H1 (cell line): ENCODE data around the gene OR2J2.

Experiments
- BRCA1 ChIP-seq: IDR thresholded peaks from 2 replicates; pipeline ENCODE4 v1.6.1; 2012; ENCODE audit warnings: low read depth, low read length, improper control_type of control experiment
- HDAC6 ChIP-seq: IDR thresholded peaks from one replicate; pipeline ENCODE4 v1.7.1; 2012; ENCODE audit warnings: low read depth, mild to moderate bottlenecking, inconsistent platforms, low read length, moderate library complexity
- SRF ChIP-seq: IDR thresholded peaks from 2 replicates; pipeline ENCODE4 v1.6.1; 2011; ENCODE audit warnings: mild to moderate bottlenecking, low read depth, low read length, moderate library complexity
- TF ChIP-seq, protein P1 (sequence below): IDR thresholded peaks from 2 replicates; pipeline ENCODE4 v1.6.1; 2012; ENCODE audit warnings: inconsistent platforms
- TF ChIP-seq, protein P2 (sequence below): IDR thresholded peaks from 2 replicates; pipeline ENCODE4 v1.6.1; 2011; ENCODE audit warnings: low read depth, mild to moderate bottlenecking, low read length; ENCODE audit not compliant: insufficient read depth
- TF ChIP-seq, protein P3 (sequence below), 3 experiments: IDR thresholded peaks; 1 replicate in 2 of 3; 2 replicates in 1 of 3; pipeline versions ENCODE4 v1.5.1 to v1.6.1; 2011; ENCODE audit warnings: low read length in 3 of 3, mild to moderate bottlenecking in 3 of 3, inconsistent platforms in 2 of 3, low read depth in 1 of 3, moderate library complexity in 1 of 3; ENCODE audit not compliant: insufficient read depth in 1 of 3; ENCODE audit errors: control extremely low read depth in 1 of 3

DNA sequence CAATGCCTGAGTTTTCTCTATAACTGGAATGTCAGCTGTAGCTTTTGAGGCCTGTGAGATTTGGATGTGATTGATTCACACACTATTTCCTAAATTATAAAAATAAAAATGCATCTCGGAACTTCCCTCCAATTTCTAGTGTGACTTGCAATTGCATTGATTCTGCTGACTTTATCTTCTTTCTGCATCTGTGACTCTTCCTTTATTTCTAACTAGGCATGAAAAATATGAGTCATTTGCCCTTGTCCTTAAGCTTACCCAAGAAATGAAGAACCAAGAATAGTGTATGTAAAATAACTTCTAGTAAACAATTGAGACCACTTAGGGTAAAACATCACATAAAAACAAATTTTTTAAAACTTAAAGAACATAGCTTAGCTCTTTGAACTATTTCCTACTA, 12.9 kb downstream of the OR2J2 start:
- TF ChIP-seq, protein P1, sequence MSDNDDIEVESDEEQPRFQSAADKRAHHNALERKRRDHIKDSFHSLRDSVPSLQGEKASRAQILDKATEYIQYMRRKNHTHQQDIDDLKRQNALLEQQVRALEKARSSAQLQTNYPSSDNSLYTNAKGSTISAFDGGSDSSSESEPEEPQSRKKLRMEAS, result no peak
- no peak for TF ChIP-seq HDAC6
- TF ChIP-seq BRCA1, result no peak
- TF ChIP-seq SRF, result no peak
- TF ChIP-seq, protein P2, sequence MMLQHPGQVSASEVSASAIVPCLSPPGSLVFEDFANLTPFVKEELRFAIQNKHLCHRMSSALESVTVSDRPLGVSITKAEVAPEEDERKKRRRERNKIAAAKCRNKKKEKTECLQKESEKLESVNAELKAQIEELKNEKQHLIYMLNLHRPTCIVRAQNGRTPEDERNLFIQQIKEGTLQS, result no peak
- TF ChIP-seq, protein P3, sequence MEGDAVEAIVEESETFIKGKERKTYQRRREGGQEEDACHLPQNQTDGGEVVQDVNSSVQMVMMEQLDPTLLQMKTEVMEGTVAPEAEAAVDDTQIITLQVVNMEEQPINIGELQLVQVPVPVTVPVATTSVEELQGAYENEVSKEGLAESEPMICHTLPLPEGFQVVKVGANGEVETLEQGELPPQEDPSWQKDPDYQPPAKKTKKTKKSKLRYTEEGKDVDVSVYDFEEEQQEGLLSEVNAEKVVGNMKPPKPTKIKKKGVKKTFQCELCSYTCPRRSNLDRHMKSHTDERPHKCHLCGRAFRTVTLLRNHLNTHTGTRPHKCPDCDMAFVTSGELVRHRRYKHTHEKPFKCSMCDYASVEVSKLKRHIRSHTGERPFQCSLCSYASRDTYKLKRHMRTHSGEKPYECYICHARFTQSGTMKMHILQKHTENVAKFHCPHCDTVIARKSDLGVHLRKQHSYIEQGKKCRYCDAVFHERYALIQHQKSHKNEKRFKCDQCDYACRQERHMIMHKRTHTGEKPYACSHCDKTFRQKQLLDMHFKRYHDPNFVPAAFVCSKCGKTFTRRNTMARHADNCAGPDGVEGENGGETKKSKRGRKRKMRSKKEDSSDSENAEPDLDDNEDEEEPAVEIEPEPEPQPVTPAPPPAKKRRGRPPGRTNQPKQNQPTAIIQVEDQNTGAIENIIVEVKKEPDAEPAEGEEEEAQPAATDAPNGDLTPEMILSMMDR (IDR thresholded peaks at IDR 0.05; ENCODE audit: control extremely low read depth in 1 of 3, insufficient read depth in 1 of 3, low read depth in 1 of 3, low read length in 3 of 3), result no peak
